ENCODE results near the gene MYO3B. TPM values are rescaled to one million over a fixed set of nuclear protein-coding genes. Genes with fewer than 3 reads are reported as not detected.

MYO3B gene
- total RNA-seq, 1 donor from 2014 or later = 9.1 TPM

DNA sequence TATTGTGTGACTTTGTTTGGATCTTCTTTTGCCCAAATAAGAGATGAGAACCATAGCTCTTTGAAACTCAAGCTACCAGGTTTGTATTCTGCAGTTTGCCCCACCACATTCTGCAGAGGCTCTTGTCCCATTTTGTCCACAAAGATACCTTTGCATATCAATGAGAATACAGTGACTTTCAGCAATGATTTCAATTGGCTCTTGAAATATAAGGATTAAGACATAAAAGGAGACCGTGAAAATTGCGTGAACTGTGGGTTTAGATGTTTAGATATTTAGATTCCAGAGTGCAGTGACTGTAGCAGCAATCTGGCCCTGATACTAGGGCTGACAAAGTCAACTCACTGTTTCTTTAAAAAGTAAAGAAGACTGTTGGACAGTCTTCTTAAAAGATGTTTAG lies 390.6 kb downstream of the MYO3B start:
- no peaks in the 10 kb centered on the region for H3K36me3 Mint-ChIP-seq
- H3K4me1 Mint-ChIP-seq = peaks cover 15% of the 10 kb centered on the region
- peaks cover 4% of the 10 kb centered on the region for H3K27me3 Mint-ChIP-seq (ENCODE audit: low read depth)
- H3K4me3 Mint-ChIP-seq = no peak overlapping the region
- H3K27ac Mint-ChIP-seq = no peak overlapping the region
- no peak for DNase-seq (ENCODE audit: low spot score in 2 of 2, unreplicated experiment in 2 of 2)
- H3K9me3 Mint-ChIP-seq = no peaks in the 10 kb centered on the region
- TF ChIP-seq, protein P1, sequence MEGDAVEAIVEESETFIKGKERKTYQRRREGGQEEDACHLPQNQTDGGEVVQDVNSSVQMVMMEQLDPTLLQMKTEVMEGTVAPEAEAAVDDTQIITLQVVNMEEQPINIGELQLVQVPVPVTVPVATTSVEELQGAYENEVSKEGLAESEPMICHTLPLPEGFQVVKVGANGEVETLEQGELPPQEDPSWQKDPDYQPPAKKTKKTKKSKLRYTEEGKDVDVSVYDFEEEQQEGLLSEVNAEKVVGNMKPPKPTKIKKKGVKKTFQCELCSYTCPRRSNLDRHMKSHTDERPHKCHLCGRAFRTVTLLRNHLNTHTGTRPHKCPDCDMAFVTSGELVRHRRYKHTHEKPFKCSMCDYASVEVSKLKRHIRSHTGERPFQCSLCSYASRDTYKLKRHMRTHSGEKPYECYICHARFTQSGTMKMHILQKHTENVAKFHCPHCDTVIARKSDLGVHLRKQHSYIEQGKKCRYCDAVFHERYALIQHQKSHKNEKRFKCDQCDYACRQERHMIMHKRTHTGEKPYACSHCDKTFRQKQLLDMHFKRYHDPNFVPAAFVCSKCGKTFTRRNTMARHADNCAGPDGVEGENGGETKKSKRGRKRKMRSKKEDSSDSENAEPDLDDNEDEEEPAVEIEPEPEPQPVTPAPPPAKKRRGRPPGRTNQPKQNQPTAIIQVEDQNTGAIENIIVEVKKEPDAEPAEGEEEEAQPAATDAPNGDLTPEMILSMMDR (IDR thresholded peaks at IDR 0.05; ENCODE audit: unreplicated experiment) = no peak

DNA sequence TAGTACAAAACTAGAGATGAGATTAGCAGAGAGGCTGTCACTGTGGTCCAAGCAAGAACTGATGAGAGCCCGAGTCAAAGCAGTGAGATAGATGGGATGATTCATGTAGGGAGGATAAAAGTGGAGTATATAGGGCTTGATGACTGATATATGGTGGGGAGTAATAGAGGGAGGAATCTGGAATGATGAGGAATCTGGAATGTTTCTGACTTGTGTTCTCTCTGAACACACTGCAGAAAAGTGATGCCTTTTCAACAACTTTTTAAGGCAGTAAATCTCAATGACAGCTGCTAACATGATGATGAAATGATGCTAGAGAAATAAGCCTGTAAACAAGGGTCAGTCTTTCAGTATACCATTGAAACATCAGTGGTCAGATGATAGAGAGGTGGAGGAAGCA lies 393.7 kb downstream of the MYO3B start:
- Mint-ChIP-seq H3K27me3 (ENCODE audit: low read depth) (peaks cover 6% of the 10 kb centered on the region), H3K4me3 (no peak overlapping the region), H3K36me3 (no peaks in the 10 kb centered on the region), H3K4me1 (peaks cover 25% of the 10 kb centered on the region), H3K27ac (no peak overlapping the region), H3K9me3 (no peaks in the 10 kb centered on the region)
- TF ChIP-seq, protein P1 (IDR thresholded peaks at IDR 0.05; ENCODE audit: unreplicated experiment) = no peak
- no peak for DNase-seq (ENCODE audit: low spot score in 2 of 2, unreplicated experiment in 2 of 2)

DNA sequence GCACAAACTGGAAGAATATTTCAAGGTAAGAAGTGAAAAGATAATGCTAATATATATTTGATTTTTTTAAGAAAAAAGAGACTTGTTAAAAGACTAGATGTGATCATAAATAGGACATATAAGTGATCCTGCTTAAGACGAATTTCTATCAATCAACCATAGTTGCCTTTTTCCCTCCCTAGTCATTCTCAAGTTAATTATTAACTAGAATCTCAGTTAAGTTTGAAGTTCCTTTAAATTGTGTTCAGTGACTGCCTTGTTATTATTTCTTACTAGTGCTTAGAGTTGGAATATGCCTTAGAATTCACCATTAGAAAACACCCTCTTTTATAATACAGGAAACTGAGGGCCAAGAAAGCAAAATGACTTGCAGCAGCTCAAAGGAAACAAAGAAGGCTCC lies 395.7 kb downstream of the MYO3B start:
- Mint-ChIP-seq H3K27me3 (ENCODE audit: low read depth) (peaks cover 6% of the 10 kb centered on the region), H3K4me3 (no peak overlapping the region), H3K27ac (no peak overlapping the region), H3K4me1 (peaks cover 21% of the 10 kb centered on the region), H3K9me3 (no peaks in the 10 kb centered on the region), H3K36me3 (no peaks in the 10 kb centered on the region)
- DNase-seq (ENCODE audit: low spot score in 2 of 2, unreplicated experiment in 2 of 2) = no peak
- TF ChIP-seq, protein P1 (IDR thresholded peaks at IDR 0.05; ENCODE audit: unreplicated experiment) = no peak

DNA sequence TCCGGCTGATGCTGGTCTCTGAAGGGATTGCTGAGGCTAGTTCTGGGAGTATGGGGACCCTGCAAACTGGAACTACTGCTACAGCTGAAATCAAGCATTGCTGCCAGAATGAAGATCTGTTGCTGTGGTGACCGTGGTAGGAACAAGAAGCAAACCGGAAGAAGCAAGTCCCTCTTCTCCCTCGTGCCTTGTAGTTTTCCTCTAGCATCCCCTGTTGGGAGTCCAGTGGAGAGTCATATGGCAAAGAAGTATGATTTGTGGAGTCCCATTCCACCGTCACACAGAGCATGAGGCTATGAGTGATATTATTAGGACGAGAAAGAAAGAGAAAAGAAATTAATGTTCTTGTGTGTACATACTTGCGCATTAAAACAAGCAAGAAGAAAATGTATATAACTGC lies 398.3 kb downstream of the MYO3B start:
- TF ChIP-seq, protein P1 (IDR thresholded peaks at IDR 0.05; ENCODE audit: unreplicated experiment) = no peak
- Mint-ChIP-seq H3K36me3 (no peaks in the 10 kb centered on the region), H3K27ac (no peak overlapping the region), H3K4me3 (no peak overlapping the region), H3K4me1 (peaks cover 19% of the 10 kb centered on the region), H3K9me3 (no peaks in the 10 kb centered on the region), H3K27me3 (ENCODE audit: low read depth) (peaks cover 2% of the 10 kb centered on the region)
- DNase-seq (ENCODE audit: low spot score in 2 of 2, unreplicated experiment in 2 of 2) = no peak

DNA sequence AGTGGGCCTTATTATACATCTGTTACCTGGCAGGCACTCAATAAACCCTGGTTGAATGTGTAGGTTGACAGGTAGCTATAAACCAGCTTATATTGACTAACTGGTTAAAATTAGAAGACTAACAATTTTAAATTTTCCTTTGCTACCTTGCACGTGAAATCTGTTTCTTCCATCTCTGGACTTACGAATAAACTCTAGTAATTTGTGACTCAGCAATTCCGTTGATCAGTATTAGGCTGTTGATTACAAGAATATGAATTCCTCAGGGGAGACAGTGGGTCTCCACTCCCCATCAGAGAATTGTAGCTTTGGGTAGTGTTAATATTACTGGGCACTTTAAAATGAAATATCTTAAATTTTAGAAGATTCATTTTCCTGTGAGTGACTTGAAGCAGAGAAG lies 399.4 kb downstream of the MYO3B start:
- Mint-ChIP-seq H3K4me1 (peaks cover 18% of the 10 kb centered on the region), H3K27ac (no peak overlapping the region), H3K9me3 (no peaks in the 10 kb centered on the region), H3K36me3 (no peaks in the 10 kb centered on the region), H3K4me3 (no peak overlapping the region), H3K27me3 (ENCODE audit: low read depth) (peaks cover 2% of the 10 kb centered on the region)
- TF ChIP-seq, protein P1 (IDR thresholded peaks at IDR 0.05; ENCODE audit: unreplicated experiment) = no peak
- DNase-seq (ENCODE audit: low spot score in 2 of 2, unreplicated experiment in 2 of 2) = no peak

DNA sequence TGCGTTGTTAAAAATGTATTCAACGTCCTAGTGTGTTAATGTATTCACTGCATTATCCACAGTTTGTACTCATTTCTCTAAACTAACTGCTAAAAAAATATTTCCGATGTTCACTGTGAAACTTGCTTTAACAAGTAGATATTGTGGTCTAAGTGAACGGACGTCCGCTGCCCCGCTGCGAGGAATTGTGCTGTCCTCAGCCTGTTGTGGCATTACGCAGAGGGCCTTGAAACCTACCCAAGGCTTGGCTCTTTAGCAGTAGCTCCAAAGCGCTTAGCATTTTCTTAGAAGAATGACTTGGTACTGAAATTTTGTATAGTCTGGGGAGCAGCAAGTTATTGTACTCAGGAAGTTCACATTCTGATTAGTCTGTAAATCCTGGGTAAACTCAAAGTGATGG lies 400.7 kb downstream of the MYO3B start:
- no peak for DNase-seq (ENCODE audit: low spot score in 2 of 2, unreplicated experiment in 2 of 2)
- TF ChIP-seq, protein P1 (IDR thresholded peaks at IDR 0.05; ENCODE audit: unreplicated experiment) = no peak
- Mint-ChIP-seq H3K27ac (no peak overlapping the region), H3K4me3 (no peak overlapping the region), H3K27me3 (ENCODE audit: low read depth) (peaks cover 2% of the 10 kb centered on the region), H3K9me3 (no peaks in the 10 kb centered on the region), H3K36me3 (no peaks in the 10 kb centered on the region), H3K4me1 (peaks cover 19% of the 10 kb centered on the region)
